GM21529 (cell line): ENCODE data around the gene CROT.
"Not testable (repeated sequence)": the region's sequence is repeated elsewhere in the genome, so short reads cannot be mapped to it uniquely, and the experiment has no call there.

Experiments used
- ATAC-seq: cut with Tn5 transposase; IDR thresholded peaks from one replicate; pipeline ENCODE4 v1.9.1; 2021; ENCODE audit not compliant: unreplicated experiment

Gene CROT, protein sequence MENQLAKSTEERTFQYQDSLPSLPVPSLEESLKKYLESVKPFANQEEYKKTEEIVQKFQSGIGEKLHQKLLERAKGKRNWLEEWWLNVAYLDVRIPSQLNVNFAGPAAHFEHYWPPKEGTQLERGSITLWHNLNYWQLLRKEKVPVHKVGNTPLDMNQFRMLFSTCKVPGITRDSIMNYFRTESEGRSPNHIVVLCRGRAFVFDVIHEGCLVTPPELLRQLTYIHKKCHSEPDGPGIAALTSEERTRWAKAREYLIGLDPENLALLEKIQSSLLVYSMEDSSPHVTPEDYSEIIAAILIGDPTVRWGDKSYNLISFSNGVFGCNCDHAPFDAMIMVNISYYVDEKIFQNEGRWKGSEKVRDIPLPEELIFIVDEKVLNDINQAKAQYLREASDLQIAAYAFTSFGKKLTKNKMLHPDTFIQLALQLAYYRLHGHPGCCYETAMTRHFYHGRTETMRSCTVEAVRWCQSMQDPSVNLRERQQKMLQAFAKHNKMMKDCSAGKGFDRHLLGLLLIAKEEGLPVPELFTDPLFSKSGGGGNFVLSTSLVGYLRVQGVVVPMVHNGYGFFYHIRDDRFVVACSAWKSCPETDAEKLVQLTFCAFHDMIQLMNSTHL

DNA sequence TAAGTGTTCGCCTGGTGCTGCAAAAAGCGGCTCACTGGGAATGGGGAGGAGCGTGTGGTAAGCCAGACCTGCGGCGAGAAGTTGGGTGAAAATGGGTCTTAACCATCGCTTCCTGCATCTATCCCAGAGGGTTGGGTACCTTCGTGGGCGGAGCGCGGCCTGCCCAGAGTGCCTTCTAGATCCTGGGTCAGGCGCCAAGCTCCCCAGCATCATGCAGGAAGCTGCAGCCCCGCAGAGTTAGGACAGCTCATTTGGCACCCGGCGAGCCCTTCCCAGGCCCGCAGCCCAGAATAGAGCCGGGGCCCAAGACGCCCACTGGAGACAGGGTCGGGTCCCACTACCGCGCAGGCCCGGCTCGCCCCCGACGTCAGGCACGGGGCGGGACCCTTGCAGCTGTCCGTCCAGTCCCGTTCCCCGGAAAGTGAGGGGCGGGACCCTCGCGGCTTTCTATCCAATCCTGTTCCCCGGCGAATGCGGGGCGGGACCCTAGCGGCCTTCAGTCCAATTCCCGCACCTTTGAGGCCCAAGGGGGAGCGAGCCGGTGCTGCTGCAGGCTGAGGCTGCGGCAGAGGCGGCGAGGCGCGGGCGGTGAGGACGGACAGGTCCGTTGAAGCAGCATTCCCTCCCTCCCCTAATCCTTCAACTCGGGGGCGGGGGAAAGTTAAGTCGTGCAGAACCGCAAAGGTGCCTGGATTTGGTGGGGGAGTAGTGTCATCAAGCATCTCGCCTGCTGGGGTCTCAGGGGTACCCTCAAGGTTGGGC is at the start of gene CROT:
CROT (plus strand) TSS at position 499 of the 762 bp plus-strand sequence. CDS start 3,405 bp downstream, outside the sequence.
- peak; percentile 97 for ATAC-seq

DNA sequence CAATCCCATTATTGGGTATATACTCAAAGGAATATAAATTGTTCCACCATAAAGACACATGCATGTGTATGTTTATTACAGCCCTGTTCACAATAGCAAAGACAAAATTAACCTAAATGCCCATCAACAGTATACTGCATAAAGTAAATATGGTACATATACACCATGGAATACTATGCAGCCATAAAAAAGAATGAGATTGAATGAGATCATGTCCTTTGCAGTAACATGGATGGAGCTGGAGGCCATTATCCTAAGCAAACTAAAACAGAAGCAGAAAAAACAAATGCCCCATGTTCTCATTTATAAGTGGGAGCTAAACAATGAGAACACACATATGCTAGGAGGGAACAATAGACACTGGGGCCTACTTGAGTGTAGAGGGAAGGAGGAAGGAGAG is 44.7 kb upstream of the CROT start:
- no peak for ATAC-seq

DNA sequence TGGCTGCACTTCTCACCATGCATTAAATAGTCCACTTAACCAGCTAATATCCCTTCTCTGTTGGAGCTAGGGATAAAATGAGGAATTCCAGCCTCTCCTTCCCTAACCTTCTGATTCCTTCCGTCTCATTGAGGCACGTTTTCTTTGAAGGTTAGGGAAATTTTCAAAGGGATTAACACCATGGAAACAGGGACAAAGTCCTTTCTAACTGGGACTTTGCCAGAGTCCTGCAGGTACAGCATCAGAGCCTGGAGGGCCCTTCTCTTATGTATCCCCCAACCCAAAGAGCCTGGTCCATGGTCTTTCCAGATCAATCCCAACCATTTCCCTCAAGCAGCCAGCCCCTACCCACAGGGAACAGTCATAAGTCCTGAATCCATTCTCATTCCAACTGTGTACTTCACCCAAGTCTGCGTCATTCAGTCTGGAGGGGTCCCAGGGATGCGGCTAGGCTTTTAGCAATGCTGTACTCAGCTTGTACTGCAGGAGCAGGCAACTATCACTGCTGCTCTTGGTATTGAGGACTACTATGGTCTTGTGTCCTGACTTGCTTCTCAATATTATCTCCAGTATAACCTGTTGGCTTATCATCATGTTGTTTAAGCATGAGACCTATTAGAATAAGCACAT is 34.6 kb upstream of the CROT start:
- no peak for ATAC-seq

DNA sequence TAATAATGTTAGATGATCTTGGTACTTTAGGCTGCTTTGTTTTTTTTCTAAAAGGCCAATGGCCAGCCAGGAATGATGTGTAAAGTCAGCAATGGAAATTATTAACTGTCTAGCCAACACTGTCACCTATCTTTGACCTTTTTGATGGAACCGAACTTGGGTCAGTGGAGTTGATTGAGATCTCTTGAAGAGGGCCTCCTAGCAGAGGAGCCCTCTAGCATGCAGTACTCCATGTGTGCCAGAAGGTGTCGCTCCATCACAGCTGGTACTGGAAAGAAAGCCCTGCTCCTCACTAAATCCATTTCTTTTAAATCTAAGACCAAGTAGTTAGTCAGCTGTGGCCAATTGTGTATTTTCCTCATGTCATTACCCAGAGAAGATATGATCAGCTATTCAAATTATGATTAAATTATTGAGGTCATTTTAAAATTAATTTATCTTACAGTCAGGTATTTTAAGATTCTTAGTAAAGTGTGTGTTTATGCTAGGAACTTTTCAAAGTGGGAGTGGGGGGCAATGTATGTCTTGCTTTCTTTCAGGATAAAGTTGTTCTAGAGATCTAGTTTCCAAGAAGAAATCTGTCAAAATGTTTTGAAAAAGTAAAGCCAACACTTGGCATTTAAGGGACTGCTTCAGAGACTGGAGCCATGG is 33.1 kb upstream of the CROT start:
- peak; percentile 47 for ATAC-seq

DNA sequence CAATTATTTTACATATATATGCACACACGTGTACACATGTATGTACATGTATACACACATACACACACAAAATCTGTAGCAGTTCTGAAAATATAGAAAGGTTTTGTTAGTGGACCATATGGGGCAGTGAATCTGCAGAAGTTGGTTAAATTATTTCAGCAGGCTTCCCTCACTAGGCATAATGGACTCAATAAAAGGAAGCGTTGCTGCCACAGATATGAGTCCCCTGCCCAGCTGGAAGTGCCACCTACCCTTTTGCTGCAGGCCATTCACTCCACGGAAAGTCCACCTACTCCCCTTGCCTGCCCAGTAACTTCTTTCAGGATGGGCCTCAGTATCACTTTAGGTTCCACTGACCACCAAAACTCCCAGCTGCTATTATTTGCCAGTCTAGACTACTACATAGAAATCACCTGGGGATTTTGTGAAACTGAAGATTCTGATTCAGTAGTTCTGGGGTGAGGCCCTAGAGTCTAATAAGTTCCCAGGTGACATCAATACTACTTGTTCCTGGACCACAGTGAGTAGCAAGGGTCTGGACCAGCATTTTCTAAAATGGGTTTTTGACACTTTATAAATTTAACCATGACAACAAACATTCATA is 29.3 kb upstream of the CROT start:
- peak; percentile 90 for ATAC-seq

DNA sequence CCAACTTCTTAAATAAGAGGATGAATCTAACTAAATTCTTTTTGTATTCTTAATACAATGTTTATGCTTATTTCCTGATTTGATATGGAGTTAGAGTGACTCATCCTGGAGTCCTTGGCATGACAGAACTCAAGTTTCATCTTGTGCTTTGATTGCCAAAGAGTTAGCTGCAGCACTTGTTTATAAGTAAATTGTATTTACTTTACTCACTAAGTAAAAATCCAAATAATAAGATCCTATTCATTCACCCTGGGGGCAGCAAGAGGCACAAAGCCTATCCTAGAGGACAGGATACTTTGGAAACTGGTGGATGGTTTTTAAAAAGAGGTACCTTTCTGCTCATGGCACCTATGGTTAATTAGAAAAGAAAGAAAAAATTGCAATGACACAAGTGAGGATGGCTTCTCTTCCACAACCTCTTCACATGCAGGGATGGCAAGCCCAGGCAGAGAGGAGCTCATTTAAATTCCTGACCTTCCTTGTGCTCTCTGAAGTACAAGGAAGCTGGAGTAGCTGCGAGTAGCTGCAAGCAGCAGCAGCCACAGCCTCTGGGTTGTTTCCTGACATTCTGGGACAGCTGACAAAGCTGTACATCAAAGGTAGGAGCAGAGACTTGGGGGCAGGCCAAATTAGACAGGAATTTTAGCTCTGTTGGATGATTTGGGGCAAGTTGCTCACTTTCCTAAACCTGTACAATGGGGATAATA is 28.5 kb upstream of the CROT start:
- no peak for ATAC-seq

DNA sequence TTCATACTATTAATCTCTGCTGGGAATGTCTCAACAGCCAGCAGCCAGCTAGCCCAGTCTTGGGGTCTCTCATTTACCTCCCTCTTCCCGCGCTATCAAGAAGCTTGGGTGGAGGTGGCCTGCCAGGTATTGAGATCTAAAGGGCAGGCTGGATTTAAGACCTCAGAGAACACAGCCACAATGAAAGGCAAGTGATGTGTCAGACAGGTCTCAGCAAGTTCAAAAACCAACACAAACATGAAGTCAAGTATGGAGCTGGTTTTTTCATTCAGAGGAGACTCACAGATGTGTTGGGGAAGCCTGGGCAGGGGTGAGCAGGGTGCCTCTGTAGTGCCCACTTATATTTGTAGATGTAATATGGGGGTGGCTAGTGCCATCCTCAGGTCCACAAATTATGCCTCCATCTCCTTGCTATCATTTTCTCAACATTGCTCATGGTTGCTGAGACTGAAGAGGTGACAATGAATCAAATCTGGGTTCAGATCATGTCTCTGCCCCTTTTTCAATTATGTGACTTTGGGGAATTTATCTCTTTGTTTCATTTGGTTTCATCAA is 27.7 kb upstream of the CROT start:
- ATAC-seq, result no peak

DNA sequence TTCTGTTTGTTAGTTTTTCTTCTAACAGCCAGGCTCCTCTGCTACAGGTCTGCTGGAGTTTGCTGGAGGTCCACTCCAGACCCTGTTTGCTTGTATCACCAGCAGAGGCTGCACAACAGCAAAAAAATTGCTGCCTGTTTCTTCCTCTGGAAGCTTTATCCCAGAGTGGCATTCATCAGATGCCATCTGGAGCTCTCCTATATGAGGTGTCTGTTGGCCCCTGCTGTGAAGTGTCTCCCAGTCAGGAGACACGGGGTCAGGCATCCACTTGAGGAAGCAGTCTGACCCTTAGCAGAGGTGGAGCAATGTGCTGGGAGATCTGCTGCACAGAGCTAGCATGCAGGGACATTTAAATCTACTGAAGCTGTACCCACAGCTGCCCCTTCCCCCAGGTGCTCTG is 26.7 kb upstream of the CROT start:
- no peak for ATAC-seq

DNA sequence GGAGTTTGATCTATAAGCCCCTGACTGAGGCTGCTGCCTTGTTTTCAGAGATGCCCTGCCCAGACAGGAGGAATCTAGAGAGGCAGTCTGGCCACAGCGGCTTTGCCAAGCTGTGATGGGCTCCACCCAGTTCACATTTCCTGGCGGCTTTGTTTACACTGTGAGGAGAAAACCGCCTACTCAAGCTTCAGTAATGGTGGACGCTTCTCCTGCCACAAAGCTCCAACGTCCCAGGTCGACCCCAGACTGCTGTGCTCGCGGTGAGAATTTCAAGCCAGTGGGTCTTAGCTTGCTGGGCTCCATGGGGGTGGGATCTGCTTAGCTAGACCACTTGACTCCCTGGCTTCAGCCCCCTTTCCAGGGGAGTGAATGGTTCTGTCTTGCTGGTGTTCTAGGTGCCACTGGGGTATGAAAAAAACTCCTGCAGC is 26.3 kb upstream of the CROT start:
- not testable (repeated sequence) for ATAC-seq

DNA sequence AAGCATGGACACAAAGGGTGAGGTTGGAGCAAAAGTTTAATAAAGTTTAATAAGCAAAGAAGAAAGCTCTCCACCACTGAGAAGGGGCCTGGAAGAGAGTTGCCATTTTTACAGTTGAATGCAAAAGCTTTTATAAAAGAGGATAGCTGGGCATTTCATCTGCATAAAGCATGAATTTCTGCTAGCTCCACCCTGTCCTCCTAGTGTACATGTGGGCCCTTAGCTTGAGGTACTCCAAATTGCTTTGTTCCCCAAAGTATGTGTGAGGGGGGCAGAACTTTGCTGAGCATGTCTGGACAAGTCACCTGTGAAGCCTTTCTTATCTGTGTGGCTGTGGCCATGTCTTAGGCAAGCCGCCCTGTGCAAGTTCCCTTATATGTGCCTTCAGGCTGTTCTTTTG is 22.6 kb upstream of the CROT start:
- no peak for ATAC-seq

DNA sequence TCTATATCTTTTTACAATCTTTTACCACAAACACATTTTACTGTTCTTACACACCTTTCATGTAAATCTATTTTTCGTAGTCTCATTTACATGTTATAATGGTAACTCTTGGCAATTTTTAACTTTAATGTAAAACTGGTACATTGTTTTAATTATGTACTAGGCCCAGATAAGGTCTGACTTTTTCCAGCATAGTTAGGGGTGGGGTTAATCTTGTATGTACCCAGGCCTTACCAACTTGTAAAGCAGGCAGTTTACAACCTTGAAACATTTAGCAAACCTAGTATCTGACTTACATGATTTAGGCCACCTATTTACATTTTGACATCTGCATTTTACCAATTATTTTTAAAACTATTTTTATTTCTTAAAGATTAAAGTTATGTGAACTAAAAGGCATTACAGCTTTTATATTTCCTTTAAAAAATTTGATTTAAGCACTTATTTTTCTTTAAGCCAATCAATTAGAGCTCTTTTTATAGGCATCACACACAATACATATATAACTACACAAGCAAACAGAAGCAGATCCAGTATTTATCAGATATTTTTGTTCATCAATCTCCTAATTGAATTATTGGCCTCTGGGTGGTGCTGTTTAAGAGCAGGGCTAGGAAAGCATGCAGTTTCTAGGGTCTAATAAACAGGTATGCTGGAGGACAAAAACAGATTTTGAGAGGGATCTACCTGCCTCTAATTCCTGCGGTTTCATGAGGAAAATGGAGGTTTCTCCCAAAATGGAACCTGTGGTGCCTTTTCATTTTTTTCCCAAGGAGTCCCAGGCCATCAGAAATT is 19.7 kb upstream of the CROT start:
- no peak for ATAC-seq

DNA sequence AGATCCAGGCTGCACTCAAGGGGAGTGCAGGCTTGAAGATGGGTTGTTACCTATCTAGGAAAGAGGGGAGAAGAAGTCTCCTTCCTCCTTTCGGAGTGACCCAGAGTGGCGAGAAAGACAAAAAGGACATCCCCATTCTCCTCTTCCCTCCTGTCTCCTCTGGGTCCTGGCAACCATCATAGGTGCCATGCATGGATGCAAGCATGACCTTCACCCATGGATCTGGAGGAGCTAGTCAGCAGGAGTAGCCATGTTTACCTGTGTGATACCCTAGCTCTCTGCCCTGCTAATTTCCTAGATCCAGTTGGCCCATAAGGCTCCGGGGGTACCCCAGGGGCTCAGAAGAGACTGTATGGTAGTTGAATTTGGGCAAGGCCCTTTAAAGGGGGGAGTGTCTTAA is 17.2 kb upstream of the CROT start:
- no peak for ATAC-seq

DNA sequence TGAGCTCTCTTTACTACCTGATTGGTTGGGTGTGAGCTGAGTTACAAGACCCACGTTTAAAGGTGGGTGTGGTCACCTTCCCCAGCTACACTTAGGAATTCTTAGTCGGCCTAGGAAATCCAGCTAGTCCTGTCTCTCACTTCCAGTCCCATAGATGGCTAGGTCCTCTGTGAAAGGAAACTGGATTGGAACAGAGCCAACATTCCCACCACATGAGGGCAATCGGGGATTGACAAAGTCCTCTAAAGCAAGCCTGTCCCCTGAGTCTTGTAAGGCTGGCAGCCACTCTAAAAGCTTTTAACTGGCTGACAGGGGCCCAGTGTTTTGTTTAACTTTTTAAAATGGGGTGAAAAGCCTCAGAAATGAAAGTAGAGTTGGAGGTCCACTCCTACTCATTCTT is 15.1 kb upstream of the CROT start:
- ATAC-seq, result no peak

DNA sequence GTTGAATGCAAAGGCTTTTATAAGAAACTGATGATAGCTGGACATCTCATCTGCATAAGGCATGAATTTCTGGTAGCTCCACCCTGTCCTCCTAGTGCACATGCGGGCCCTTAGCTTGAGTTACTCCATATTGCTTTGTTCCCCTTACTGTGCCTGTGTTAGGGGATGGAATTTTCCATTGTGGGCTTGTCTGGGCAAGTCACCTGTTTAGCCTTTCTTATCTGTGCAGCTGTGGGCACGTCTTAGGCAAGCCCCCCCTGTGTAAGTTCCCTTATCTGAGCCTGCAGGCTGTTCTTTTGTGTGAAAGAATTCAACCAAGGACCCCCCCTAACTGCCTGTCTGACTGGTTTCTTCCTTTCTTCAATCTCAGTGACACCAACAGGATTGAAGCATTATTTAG is 14.5 kb upstream of the CROT start:
- ATAC-seq, result no peak

DNA sequence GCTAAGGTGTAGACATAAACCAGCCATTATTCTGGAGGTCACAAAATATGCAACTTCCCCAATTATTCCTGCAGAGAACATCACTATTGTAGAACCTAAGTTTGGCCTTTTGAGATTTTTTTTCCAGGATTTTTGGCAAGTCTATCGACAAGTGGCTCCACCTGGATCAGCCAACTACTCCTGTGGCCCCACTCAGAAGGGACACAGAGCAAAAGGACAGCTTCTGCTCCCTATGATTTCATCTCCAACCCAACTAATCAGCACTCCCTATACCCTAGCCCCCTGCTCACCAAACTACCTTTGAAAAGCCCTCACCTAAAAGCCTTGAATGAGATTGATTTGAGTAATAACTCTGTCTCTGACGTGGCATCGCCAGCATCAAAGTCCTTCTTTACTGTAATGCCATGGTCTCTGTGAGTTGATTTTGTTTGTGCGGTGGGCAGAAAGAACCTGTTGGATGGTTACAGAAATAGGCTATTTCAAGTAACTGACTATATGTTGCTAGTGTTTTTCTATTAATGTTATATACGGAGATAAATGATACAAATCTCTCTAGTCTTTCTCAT is 13.7 kb upstream of the CROT start:
- no peak for ATAC-seq

DNA sequence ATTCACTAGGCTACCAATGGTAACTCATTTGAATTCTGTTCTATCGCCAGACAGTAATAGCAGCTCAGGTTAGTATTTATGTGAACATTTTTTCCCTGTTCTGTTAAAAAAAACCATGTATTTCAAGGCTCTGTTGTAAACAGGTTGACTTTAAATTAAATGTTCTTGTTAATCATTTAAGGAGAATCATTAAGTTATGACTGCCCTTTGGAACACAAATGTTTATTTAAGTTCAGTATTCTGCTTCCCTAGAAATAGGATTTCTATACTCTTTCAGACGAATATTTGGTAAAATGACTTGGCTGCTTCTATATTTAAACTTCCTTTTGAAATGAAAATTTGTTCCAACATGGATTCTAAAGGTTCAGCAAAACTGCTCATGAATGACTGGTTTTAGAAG is 13.1 kb upstream of the CROT start:
- ATAC-seq, result no peak

DNA sequence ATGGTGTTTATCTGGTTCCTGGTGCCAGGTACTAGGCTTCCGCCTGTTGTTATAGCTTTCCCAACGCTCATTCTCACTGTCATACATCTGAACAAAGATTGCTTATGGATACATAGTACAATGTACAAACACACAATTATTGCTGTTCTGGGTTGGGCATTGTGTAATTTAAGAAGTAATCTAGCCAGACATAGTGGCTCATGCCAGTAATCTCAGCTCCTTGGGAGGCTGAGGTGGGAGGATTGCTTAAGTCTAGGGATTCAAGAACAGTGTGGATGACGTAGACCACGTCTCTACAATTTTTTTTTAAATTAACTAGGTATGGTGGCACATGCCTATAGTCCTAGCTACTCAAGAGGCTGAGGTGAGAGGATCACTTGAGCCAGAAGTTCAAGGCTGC is 9.3 kb upstream of the CROT start:
- ATAC-seq, result no peak

DNA sequence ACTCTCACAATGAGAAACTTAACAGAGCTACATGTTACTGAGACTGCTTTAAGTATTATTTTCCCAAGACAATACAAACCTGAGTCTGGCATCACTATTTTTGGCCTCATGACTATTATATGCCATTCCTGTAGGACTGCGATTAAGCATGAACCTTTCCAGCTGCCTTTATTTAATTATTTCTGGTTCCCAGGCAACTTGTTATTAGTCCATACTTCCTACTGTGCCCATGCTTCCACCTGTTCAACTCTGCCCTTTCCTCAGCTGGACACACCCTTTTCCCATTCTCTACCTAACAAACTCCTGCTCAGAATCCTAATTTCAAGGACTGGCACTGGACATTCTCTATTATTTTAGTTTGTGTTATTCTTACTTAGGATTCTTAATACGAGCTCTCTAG is 8.1 kb upstream of the CROT start:
- no peak for ATAC-seq
